ENCODE results near the gene WDFY4. TPM values are rescaled to one million over a fixed set of nuclear protein-coding genes. Genes with fewer than 3 reads are reported as not detected.

WDFY4 gene
- total and polyA plus RNA-seq, 2 experiments from 2014 or later: not detected

DNA sequence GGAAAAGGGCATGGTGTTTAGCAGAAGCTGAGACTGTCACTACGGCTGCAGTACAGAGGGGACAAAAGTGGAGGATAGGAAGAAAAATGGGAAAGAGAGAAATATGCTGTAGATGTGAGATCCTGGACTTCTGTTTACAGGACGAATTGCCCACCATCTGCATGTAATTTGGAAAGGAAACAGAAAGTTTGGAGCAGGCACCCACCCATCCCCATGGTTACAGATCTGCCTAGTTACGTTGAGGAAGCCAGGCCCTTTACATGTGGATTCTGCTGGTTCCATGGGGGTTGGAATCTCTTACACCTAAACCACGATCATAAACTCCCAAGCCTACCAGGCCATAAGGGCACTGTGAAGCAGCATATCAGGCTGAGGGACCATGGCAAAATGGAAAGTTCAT is 84.3 kb downstream of the WDFY4 start:
- H3K79me2 ChIP-seq (ENCODE audit: insufficient read depth): no peaks in the 10 kb centered on the region
- H3K4me1 ChIP-seq (ENCODE audit: insufficient read depth): no peaks in the 10 kb centered on the region
- H4K20me1 ChIP-seq (ENCODE audit: insufficient read depth): no peaks in the 10 kb centered on the region
- WGBS, 2 experiments (ENCODE audit: low coverage in 1 of 2, low lambda C conversion rate in 2 of 2, missing lambda C conversion rate in 2 of 2): 23 to 31% methylated on average over 4 of the region's 4 CpGs
- H3K4me3 ChIP-seq: no peak overlapping the region
- H3K9ac ChIP-seq: no peak overlapping the region
- DNase-seq: no peak
- no peak overlapping the region for H3K27ac ChIP-seq
- no peaks in the 10 kb centered on the region for H3K36me3 ChIP-seq (ENCODE audit: low read depth)
- no peaks in the 10 kb centered on the region for H3K9me2 ChIP-seq (ENCODE audit: insufficient read depth)
- TF ChIP-seq EZH2phosphoT487 (IDR thresholded peaks at IDR 0.05; ENCODE audit: insufficient read depth, low read depth) (no peak), EZH2 (IDR thresholded peaks at IDR 0.05; ENCODE audit: insufficient read depth, poor library complexity, severe bottlenecking) (no peak)
- H2AFZ ChIP-seq: no peak overlapping the region
- in situ Hi-C loops (cut with MboI): no loop called here
- H3K9me3 ChIP-seq (ENCODE audit: low read depth): no peaks in the 10 kb centered on the region
- H3F3A ChIP-seq (ENCODE audit: insufficient read depth): no peaks in the 10 kb centered on the region
- peaks cover 16% of the 10 kb centered on the region for H3K27me3 ChIP-seq (replicated peaks; ENCODE audit: insufficient read depth)
- no peak overlapping the region for H3K4me2 ChIP-seq (ENCODE audit: unreplicated experiment)

GRCh38 chr10:48769706-48770435 is 85.2 kb downstream of the WDFY4 start:
- DNase-seq: no peak
- Histone ChIP-seq H3K9me3 (ENCODE audit: low read depth) (no peaks in the 10 kb centered on the region), H2AFZ (no peak overlapping the region), H3F3A (ENCODE audit: insufficient read depth) (no peaks in the 10 kb centered on the region), H4K20me1 (ENCODE audit: insufficient read depth) (no peaks in the 10 kb centered on the region), H3K9me2 (ENCODE audit: insufficient read depth) (no peaks in the 10 kb centered on the region), H3K27me3 (replicated peaks; ENCODE audit: insufficient read depth) (peaks cover 16% of the 10 kb centered on the region), H3K4me1 (ENCODE audit: insufficient read depth) (no peaks in the 10 kb centered on the region), H3K4me2 (ENCODE audit: unreplicated experiment) (no peak overlapping the region), H3K4me3 (no peak overlapping the region), H3K27ac (no peak overlapping the region), H3K79me2 (ENCODE audit: insufficient read depth) (no peaks in the 10 kb centered on the region), H3K36me3 (ENCODE audit: low read depth) (no peaks in the 10 kb centered on the region), H3K9ac (no peak overlapping the region)
- 70 to 79% methylated on average over 15 of the region's 15 CpGs for WGBS, 2 experiments (ENCODE audit: low coverage in 1 of 2, low lambda C conversion rate in 2 of 2, missing lambda C conversion rate in 2 of 2)
- in situ Hi-C loops (cut with MboI): no loop called here
- no peak for TF ChIP-seq EZH2phosphoT487 (IDR thresholded peaks at IDR 0.05; ENCODE audit: insufficient read depth, low read depth)
- no peak for TF ChIP-seq EZH2 (IDR thresholded peaks at IDR 0.05; ENCODE audit: insufficient read depth, poor library complexity, severe bottlenecking)

DNA sequence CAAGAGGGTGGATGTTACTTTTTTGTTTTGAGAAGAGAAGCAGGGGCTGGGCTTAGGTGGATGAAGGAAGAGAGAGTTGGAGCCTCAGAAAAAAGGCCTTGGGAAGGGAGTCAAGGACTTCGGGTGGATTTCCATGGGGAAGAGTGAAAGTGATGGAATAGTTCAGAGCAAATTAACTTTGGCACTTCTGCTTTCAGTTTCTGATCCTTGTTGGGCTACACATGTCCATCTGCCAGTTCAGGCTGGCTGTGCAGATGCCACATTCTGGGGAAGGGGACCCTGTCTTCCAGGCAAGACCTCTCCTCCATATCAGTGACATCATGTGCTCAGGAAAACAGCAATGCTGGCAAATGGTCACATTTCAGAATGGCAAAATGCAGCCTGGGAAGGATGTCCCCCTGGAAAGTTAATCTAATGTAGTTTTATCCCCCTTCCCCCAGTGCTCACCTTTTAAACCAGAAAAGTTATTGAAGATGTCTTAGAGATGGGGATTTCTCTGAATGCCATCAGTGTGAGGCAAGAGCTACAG is 86.0 kb downstream of the WDFY4 start:
- TF ChIP-seq EZH2 (IDR thresholded peaks at IDR 0.05; ENCODE audit: insufficient read depth, poor library complexity, severe bottlenecking): no peak
- no peak for TF ChIP-seq EZH2phosphoT487 (IDR thresholded peaks at IDR 0.05; ENCODE audit: insufficient read depth, low read depth)
- H3K4me1 ChIP-seq (ENCODE audit: insufficient read depth): no peaks in the 10 kb centered on the region
- WGBS, 2 experiments (ENCODE audit: low coverage in 1 of 2, low lambda C conversion rate in 2 of 2, missing lambda C conversion rate in 2 of 2): 3 to 14% methylated on average over 1 of the region's 1 CpG
- no peak overlapping the region for H3K4me2 ChIP-seq (ENCODE audit: unreplicated experiment)
- no peak overlapping the region for H3K9ac ChIP-seq
- H3K27me3 ChIP-seq (replicated peaks; ENCODE audit: insufficient read depth): peaks cover 16% of the 10 kb centered on the region
- no peak overlapping the region for H3K27ac ChIP-seq
- H3K9me3 ChIP-seq (ENCODE audit: low read depth): no peaks in the 10 kb centered on the region
- no peaks in the 10 kb centered on the region for H4K20me1 ChIP-seq (ENCODE audit: insufficient read depth)
- DNase-seq: no peak
- no peak overlapping the region for H3K4me3 ChIP-seq
- in situ Hi-C loops (cut with MboI): no loop called here
- H3K36me3 ChIP-seq (ENCODE audit: low read depth): no peaks in the 10 kb centered on the region
- no peak overlapping the region for H2AFZ ChIP-seq
- H3F3A ChIP-seq (ENCODE audit: insufficient read depth): no peaks in the 10 kb centered on the region
- no peaks in the 10 kb centered on the region for H3K79me2 ChIP-seq (ENCODE audit: insufficient read depth)
- no peaks in the 10 kb centered on the region for H3K9me2 ChIP-seq (ENCODE audit: insufficient read depth)

DNA sequence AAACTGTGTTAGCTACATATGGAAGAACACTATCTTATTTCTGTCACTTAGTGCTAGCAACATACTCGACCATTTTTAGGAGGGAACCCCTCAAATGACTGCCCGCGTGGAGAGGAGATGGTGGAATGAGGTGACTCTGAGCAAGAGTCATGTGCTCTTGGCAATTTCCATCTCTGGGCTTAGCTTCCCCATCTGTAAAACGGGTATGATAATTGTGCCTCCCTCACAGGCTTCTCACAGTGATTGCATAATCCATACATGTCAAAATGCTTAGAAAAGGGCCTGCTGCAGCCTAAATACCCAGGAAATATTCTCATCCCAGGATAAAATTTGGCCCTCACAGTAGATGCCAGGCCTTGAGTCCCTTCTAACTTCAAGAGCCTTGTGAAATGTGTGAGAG is 86.6 kb downstream of the WDFY4 start:
- DNase-seq: no peak

More for the DNA sequence above, 86.6 kb downstream of the WDFY4 start:
- Histone ChIP-seq H3K4me3 (no peak overlapping the region), H3K27me3 (replicated peaks; ENCODE audit: insufficient read depth) (peaks cover 17% of the 10 kb centered on the region), H3K9ac (no peak overlapping the region), H3K9me2 (ENCODE audit: insufficient read depth) (no peaks in the 10 kb centered on the region), H3K79me2 (ENCODE audit: insufficient read depth) (no peaks in the 10 kb centered on the region), H4K20me1 (ENCODE audit: insufficient read depth) (no peaks in the 10 kb centered on the region), H3K4me1 (ENCODE audit: insufficient read depth) (no peaks in the 10 kb centered on the region), H3K4me2 (ENCODE audit: unreplicated experiment) (no peak overlapping the region), H3K9me3 (ENCODE audit: low read depth) (no peaks in the 10 kb centered on the region), H3K36me3 (ENCODE audit: low read depth) (no peaks in the 10 kb centered on the region), H3F3A (ENCODE audit: insufficient read depth) (no peaks in the 10 kb centered on the region), H2AFZ (no peak overlapping the region), H3K27ac (no peak overlapping the region)
- WGBS, 2 experiments (ENCODE audit: low coverage in 1 of 2, low lambda C conversion rate in 2 of 2, missing lambda C conversion rate in 2 of 2): 75 to 78% methylated on average over 4 of the region's 4 CpGs
- TF ChIP-seq EZH2 (IDR thresholded peaks at IDR 0.05; ENCODE audit: insufficient read depth, poor library complexity, severe bottlenecking) (no peak), EZH2phosphoT487 (IDR thresholded peaks at IDR 0.05; ENCODE audit: insufficient read depth, low read depth) (no peak)
- in situ Hi-C loops (cut with MboI): no loop called here
